Ecto neural progenitor cell (in vitro differentiated cells): ENCODE measurements around the gene RNU6-1.

ENCODE experiments used
- DNase-seq: peaks from one replicate; pipeline ENCODE4 v3.0.0-alpha.2; 2018; ENCODE audit warnings: low spot score

Gene RNU6-1

GRCh38 chr15:67820992-67821783 is 18.7 kb downstream of the RNU6-1 start:
- peak; percentile 86 for DNase-seq

- DNase-seq: no peak
Observed at GRCh38 chr15:67820122-67820991, 19.5 kb downstream of the RNU6-1 start.

- DNase-seq: no peak
Observed at GRCh38 chr15:67819636-67820035, 20.2 kb downstream of the RNU6-1 start.

GRCh38 chr15:67818464-67818863 is 21.4 kb downstream of the RNU6-1 start:
- no peak for DNase-seq

- no peak for DNase-seq
Observed at GRCh38 chr15:67816668-67817067, 23.2 kb downstream of the RNU6-1 start.

GRCh38 chr15:67815036-67815592 is 24.7 kb downstream of the RNU6-1 start:
- DNase-seq: no peak

- peak; percentile 38 for DNase-seq
Observed at GRCh38 chr15:67813104-67813634, 26.7 kb downstream of the RNU6-1 start.

- peak; percentile 43 for DNase-seq
Observed at GRCh38 chr15:67812241-67812644, 27.6 kb downstream of the RNU6-1 start.

GRCh38 chr15:67809866-67810265 is 30.0 kb downstream of the RNU6-1 start:
- DNase-seq: peak; percentile 57

GRCh38 chr15:67809441-67809840 is 30.4 kb downstream of the RNU6-1 start:
- peak; percentile 29 for DNase-seq

- DNase-seq: no peak
Observed at GRCh38 chr15:67808821-67809220, 31.0 kb downstream of the RNU6-1 start.

GRCh38 chr15:67807836-67808235 is 32.0 kb downstream of the RNU6-1 start:
- DNase-seq: peak; percentile 18

GRCh38 chr15:67807141-67807540 is 32.7 kb downstream of the RNU6-1 start:
- peak; percentile 31 for DNase-seq

- DNase-seq: peak; percentile 44
Observed at GRCh38 chr15:67806536-67806935, 33.3 kb downstream of the RNU6-1 start.

GRCh38 chr15:67805666-67806516 is 34.0 kb downstream of the RNU6-1 start:
- peak; percentile 41 for DNase-seq

- peak; percentile 46 for DNase-seq
Observed at GRCh38 chr15:67805008-67805665, 34.7 kb downstream of the RNU6-1 start.

- peak; percentile 59 for DNase-seq
Observed at GRCh38 chr15:67803996-67804843, 35.6 kb downstream of the RNU6-1 start.

- DNase-seq: no peak
Observed at GRCh38 chr15:67803299-67803698, 36.5 kb downstream of the RNU6-1 start.

GRCh38 chr15:67801926-67802914 is 37.6 kb downstream of the RNU6-1 start:
- DNase-seq: peak; percentile 34
